Keratinocyte (primary cell): ENCODE data around the gene SOD2. TPM values are rescaled to one million over a fixed set of nuclear protein-coding genes. Genes with fewer than 3 reads are reported as not detected.

ENCODE experiments used
- DNase-seq: peaks from one replicate; pipeline ENCODE4 v3.0.0-alpha.2; 2011; ENCODE audit warnings: low read depth, missing footprints, low spot score
- FAIRE-seq: peaks from 2 replicates; lab custom pipeline; 2011; peaks lifted over from hg19 to GRCh38; lab: Jason Lieb, UNC
- H2AFZ ChIP-seq: 2 replicates; pipeline ENCODE4 v1.6.0; 2012; ENCODE audit warnings: low read length, control low read depth, inconsistent platforms; ENCODE audit not compliant: control insufficient read depth
- H3K27ac ChIP-seq: 2 replicates; pipeline ENCODE4 v1.5.1; 2011; ENCODE audit warnings: low read length; ENCODE audit not compliant: control insufficient read depth, insufficient read depth
- H3K27me3 ChIP-seq: 3 replicates; pipeline ENCODE4 v1.6.0; 2011; ENCODE audit warnings: low read length; ENCODE audit not compliant: control insufficient read depth, insufficient read depth; ENCODE audit errors: extremely low read depth
- H3K36me3 ChIP-seq, 2 experiments: 2 replicates in 1 of 2; 3 replicates in 1 of 2; pipeline ENCODE4 v1.5.1; 2011; ENCODE audit warnings: low read length in 2 of 2, mild to moderate bottlenecking in 1 of 2; ENCODE audit not compliant: control insufficient read depth in 2 of 2, insufficient read depth in 2 of 2; ENCODE audit errors: extremely low read depth in 1 of 2
- H3K4me1 ChIP-seq: 3 replicates; pipeline ENCODE4 v1.5.1; 2011; ENCODE audit warnings: low read length; ENCODE audit not compliant: control insufficient read depth, insufficient read depth; ENCODE audit errors: extremely low read depth
- H3K4me2 ChIP-seq: 3 replicates; pipeline ENCODE4 v1.6.0; 2011; ENCODE audit warnings: low read depth, low read length; ENCODE audit not compliant: control insufficient read depth, insufficient read depth; ENCODE audit errors: extremely low read depth
- H3K4me3 ChIP-seq, 3 experiments: fragments of 200-600 bp in 1 of 3; sonication (generic) in 1 of 3; 2 replicates in 2 of 3; 3 replicates in 1 of 3; pipeline ENCODE4 v1.5.1; 2011 to 2016; ENCODE audit warnings: low read length in 3 of 3, mild to moderate bottlenecking in 3 of 3, control low read depth in 2 of 3, inconsistent platforms in 1 of 3, low read depth in 1 of 3, mixed read lengths in 1 of 3, mixed run types in 1 of 3, moderate library complexity in 1 of 3; ENCODE audit not compliant: control insufficient read depth in 2 of 3, insufficient read depth in 2 of 3; ENCODE audit errors: extremely low read depth in 1 of 3
- H3K79me2 ChIP-seq: 2 replicates; pipeline ENCODE4 v1.6.0; 2012; ENCODE audit warnings: low read length; ENCODE audit not compliant: control insufficient read depth, insufficient read depth
- H3K9ac ChIP-seq: 3 replicates; pipeline ENCODE4 v1.6.0; 2011; ENCODE audit warnings: low read length; ENCODE audit not compliant: control insufficient read depth, insufficient read depth; ENCODE audit errors: extremely low read depth
- H3K9me1 ChIP-seq: 3 replicates; pipeline ENCODE4 v1.6.0; 2011; ENCODE audit warnings: low read length; ENCODE audit not compliant: control insufficient read depth, insufficient read depth; ENCODE audit errors: extremely low read depth
- H3K9me3 ChIP-seq: 2 replicates; pipeline ENCODE4 v1.5.1; 2012; ENCODE audit warnings: low read depth, low read length; ENCODE audit not compliant: control insufficient read depth
- H4K20me1 ChIP-seq: 3 replicates; pipeline ENCODE4 v1.6.0; 2011; ENCODE audit warnings: low read length; ENCODE audit not compliant: control insufficient read depth, insufficient read depth; ENCODE audit errors: extremely low read depth
- CTCF ChIP-seq, 3 experiments: IDR thresholded peaks in 1 of 3; conservative IDR thresholded peaks in 1 of 3; optimal IDR thresholded peaks in 1 of 3; 2 replicates in 2 of 3; 3 replicates in 1 of 3; pipeline versions ENCODE3 to v1.5.1; 2011; ENCODE audit warnings: low read length in 3 of 3, mild to moderate bottlenecking in 3 of 3, moderate library complexity in 2 of 3, control low read depth in 1 of 3, inconsistent platforms in 1 of 3; ENCODE audit not compliant: insufficient read depth in 2 of 3; ENCODE audit errors: extremely low read depth in 1 of 3
- EZH2 ChIP-seq: IDR thresholded peaks from one replicate; pipeline ENCODE4 v1.6.1; 2012; ENCODE audit warnings: inconsistent platforms, mild to moderate bottlenecking, low read length, moderate library complexity
- dilution Hi-C: fragments of 300-500 bp; cut with MboI; formaldehyde crosslinking; loops from one replicate; pipeline ENCODE4 v1.7.0; 2020; ENCODE audit warnings: low sequenced_read_pairs; ENCODE audit not compliant: extremely low pct_ligation_motif_present
- polyA plus RNA-seq, 5 experiments: library from polyadenylated mRNA; depleted of rRNA in 3 of 5; stranded (reverse) in 3 of 5; stranded (forward) in 1 of 5; unstranded in 1 of 5; fragments of >200 nt; gene quantifications; 1 replicate in 1 of 5; 2 replicates in 3 of 5; 3 replicates in 1 of 5; pipeline versions ENCODE4 v1.2.1 to v1.2.3, GENCODE V29; 2011 to 2012; ENCODE audit warnings: missing spikeins in 2 of 5, low read depth in 1 of 5, low replicate concordance in 1 of 5

The SOD2 gene
- polyA plus RNA-seq, 1 donor (not counting 4 experiments of a cell fraction or from before 2014, with no cell fraction given), result 41.9 TPM

- Histone ChIP-seq H3K9me1 (no peaks in the 10 kb centered on the region), H3K9me3 (no peaks in the 10 kb centered on the region), H3K27me3 (no peaks in the 10 kb centered on the region), H2AFZ (no peak overlapping the region), H4K20me1 (no peaks in the 10 kb centered on the region), H3K4me3 (no peak overlapping the region), H3K79me2 (no peaks in the 10 kb centered on the region), H3K27ac (no peak overlapping the region), H3K9ac (no peak overlapping the region), H3K4me2 (no peak overlapping the region), H3K36me3 (no peaks in the 10 kb centered on the region), H3K4me1 (no peaks in the 10 kb centered on the region)
- no peak for FAIRE-seq
- no peak for DNase-seq
- TF ChIP-seq EZH2 (no peak), CTCF (optimal IDR thresholded peaks at IDR 0.05 in 1 of 3, IDR thresholded peaks at IDR 0.05 in 1 of 3, conservative IDR thresholded peaks at IDR 0.05 in 1 of 3; ENCODE audit: extremely low read depth in 1 of 3, insufficient read depth in 2 of 3, low read length in 3 of 3) (no peak)
- dilution Hi-C loops, result no loop called here
Measured at GRCh38 chr6:159650314-159650713, 42.7 kb downstream of the SOD2 start.

DNA sequence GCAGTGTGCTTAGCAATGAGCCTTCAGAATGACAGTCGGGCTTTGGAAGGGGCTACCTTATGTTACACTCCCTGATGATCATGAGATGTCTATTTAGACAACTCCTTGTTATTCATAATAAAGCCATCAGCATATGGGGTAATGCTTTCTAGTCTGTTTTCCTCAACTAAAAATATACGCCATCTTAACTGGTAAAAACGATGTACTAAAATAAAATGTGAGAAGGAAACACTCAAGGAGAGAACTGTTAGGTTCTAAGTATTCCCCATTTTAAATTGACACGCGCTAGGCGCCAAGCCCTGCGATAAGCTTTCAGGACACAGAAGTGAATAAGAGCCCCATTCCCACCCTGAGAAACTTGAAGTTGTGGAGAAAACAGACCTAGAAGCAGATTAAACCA is 43.6 kb downstream of the SOD2 start:
- no peaks in the 10 kb centered on the region for H3K79me2 ChIP-seq
- no peak for TF ChIP-seq CTCF (optimal IDR thresholded peaks at IDR 0.05 in 1 of 3, IDR thresholded peaks at IDR 0.05 in 1 of 3, conservative IDR thresholded peaks at IDR 0.05 in 1 of 3; ENCODE audit: extremely low read depth in 1 of 3, insufficient read depth in 2 of 3, low read length in 3 of 3)
- TF ChIP-seq EZH2, result no peak
- H4K20me1 ChIP-seq, result no peaks in the 10 kb centered on the region
- no peaks in the 10 kb centered on the region for H3K4me1 ChIP-seq
- no peak overlapping the region for H3K4me2 ChIP-seq
- DNase-seq (no peak), FAIRE-seq (no peak)
- H2AFZ ChIP-seq, result no peak overlapping the region
- H3K4me3 ChIP-seq, result no peak overlapping the region
- H3K9me3 ChIP-seq, result no peaks in the 10 kb centered on the region
- H3K9ac ChIP-seq, result no peak overlapping the region
- H3K27ac ChIP-seq, result no peak overlapping the region
- no peaks in the 10 kb centered on the region for H3K36me3 ChIP-seq
- dilution Hi-C loops, result loop anchor here (25.0 kb wide), 1 partner anchor 487 kb away; the partner anchor contains the start of gene FNDC1
- H3K9me1 ChIP-seq, result no peaks in the 10 kb centered on the region
- no peaks in the 10 kb centered on the region for H3K27me3 ChIP-seq
